ENCODE data around the gene ATF7IP2.

DNA sequence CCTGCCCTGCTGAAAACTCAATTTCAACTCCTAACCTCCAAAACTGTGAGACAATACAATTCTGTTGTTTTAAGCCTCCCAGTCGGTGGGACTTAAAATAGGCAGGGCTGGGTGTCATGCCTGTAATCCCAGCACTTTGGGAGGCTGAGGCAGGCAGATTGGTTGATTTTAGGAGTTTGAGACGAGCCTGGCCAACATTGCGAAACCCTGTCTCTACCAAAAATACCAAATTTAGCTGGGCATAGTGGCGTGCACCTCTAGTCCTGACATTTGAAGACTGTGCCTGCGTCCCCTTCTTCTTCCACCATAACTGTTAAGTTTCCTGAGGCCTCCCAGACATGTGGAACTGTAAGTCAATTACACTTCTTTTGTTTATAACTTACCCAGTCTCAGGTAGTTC is 36.0 kb upstream of the ATF7IP2 start:
- no peak for TF ChIP-seq POLR2AphosphoS5 (IDR thresholded peaks at IDR 0.05; ENCODE audit: insufficient read depth, low read depth, low read length)
- TF ChIP-seq, protein P1, sequence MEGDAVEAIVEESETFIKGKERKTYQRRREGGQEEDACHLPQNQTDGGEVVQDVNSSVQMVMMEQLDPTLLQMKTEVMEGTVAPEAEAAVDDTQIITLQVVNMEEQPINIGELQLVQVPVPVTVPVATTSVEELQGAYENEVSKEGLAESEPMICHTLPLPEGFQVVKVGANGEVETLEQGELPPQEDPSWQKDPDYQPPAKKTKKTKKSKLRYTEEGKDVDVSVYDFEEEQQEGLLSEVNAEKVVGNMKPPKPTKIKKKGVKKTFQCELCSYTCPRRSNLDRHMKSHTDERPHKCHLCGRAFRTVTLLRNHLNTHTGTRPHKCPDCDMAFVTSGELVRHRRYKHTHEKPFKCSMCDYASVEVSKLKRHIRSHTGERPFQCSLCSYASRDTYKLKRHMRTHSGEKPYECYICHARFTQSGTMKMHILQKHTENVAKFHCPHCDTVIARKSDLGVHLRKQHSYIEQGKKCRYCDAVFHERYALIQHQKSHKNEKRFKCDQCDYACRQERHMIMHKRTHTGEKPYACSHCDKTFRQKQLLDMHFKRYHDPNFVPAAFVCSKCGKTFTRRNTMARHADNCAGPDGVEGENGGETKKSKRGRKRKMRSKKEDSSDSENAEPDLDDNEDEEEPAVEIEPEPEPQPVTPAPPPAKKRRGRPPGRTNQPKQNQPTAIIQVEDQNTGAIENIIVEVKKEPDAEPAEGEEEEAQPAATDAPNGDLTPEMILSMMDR (IDR thresholded peaks at IDR 0.05; ENCODE audit: extremely low read depth in 1 of 2, insufficient read depth in 1 of 2, low read depth in 1 of 2, low read length in 2 of 2), result no peak
- TF ChIP-seq, protein P2, sequence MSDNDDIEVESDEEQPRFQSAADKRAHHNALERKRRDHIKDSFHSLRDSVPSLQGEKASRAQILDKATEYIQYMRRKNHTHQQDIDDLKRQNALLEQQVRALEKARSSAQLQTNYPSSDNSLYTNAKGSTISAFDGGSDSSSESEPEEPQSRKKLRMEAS (IDR thresholded peaks at IDR 0.05; ENCODE audit: insufficient read depth, insufficient read length), result no peak
- no peak for TF ChIP-seq POLR2A (IDR thresholded peaks at IDR 0.05; ENCODE audit: low read depth, low read length)
- no peak for TF ChIP-seq FOS (IDR thresholded peaks at IDR 0.05; ENCODE audit: borderline replicate concordance, insufficient read depth, low read length)
- TF ChIP-seq JUN (IDR thresholded peaks at IDR 0.05; ENCODE audit: borderline replicate concordance, insufficient read depth, insufficient read length, low read depth), result no peak
- no peak for TF ChIP-seq EZH2 (IDR thresholded peaks at IDR 0.05; ENCODE audit: borderline replicate concordance, low read depth, low read length, severe bottlenecking)
